ENCODE measurements around the gene ARFGEF3. TPM values are rescaled to one million over a fixed set of nuclear protein-coding genes. Genes with fewer than 3 reads are reported as not detected.
"Not testable (repeated sequence)": the region's sequence is repeated elsewhere in the genome, so short reads cannot be mapped to it uniquely, and the experiment has no call there.

Gene ARFGEF3
- polyA plus RNA-seq, 1 of the 3 experiments (the other 2 are of a cell fraction): not detected

- H3K36me3 ChIP-seq (replicated peaks in 1 of 2; ENCODE audit: control insufficient read depth in 1 of 2, insufficient read depth in 2 of 2, low read length in 1 of 2); H3K9ac ChIP-seq; H3K4me2 ChIP-seq; H3K4me3 ChIP-seq (ENCODE audit: low read depth in 2 of 2, low read length in 1 of 2); POLR2A ChIA-PET; H3K9me3 ChIP-seq; H3F3A ChIP-seq (replicated peaks; ENCODE audit: insufficient read depth); H4K20me1 ChIP-seq (ENCODE audit: insufficient read depth); H3K9me2 ChIP-seq; DNase-seq; H3K4me1 ChIP-seq (ENCODE audit: control insufficient read depth in 1 of 2, insufficient read depth in 2 of 2, low read depth in 1 of 2, low read length in 1 of 2); H3K79me2 ChIP-seq (ENCODE audit: insufficient read depth); H3K27ac ChIP-seq (ENCODE audit: low read depth in 2 of 2, low read length in 1 of 2); H3K27me3 ChIP-seq (ENCODE audit: insufficient read depth); H2AFZ ChIP-seq (ENCODE audit: low read depth): not testable (repeated sequence)
- 0% methylated on average over 1 of the region's 1 CpG for WGBS (ENCODE audit: low lambda C conversion rate)
- CTCF ChIA-PET: interaction anchor here (1.8 kb wide), 1 partner anchor 285 kb away, joined by 5 read pairs; the partner anchor contains the start of gene HEBP2
Observed at GRCh38 chr6:138119229-138119628, 42.5 kb upstream of the ARFGEF3 start.

- Histone ChIP-seq H3K79me2 (ENCODE audit: insufficient read depth) (no peaks in the 10 kb centered on the region), H4K20me1 (ENCODE audit: insufficient read depth) (no peaks in the 10 kb centered on the region), H3K9ac (no peak overlapping the region), H3K9me2 (no peaks in the 10 kb centered on the region), H3F3A (replicated peaks; ENCODE audit: insufficient read depth) (no peaks in the 10 kb centered on the region), H3K9me3 (no peaks in the 10 kb centered on the region), H3K4me1 (ENCODE audit: control insufficient read depth in 1 of 2, insufficient read depth in 2 of 2, low read depth in 1 of 2, low read length in 1 of 2) (no peaks in the 10 kb centered on the region), H3K36me3 (replicated peaks in 1 of 2; ENCODE audit: control insufficient read depth in 1 of 2, insufficient read depth in 2 of 2, low read length in 1 of 2) (no peaks in the 10 kb centered on the region), H2AFZ (ENCODE audit: low read depth) (no peak overlapping the region), H3K4me3 (ENCODE audit: low read depth in 2 of 2, low read length in 1 of 2) (no peak overlapping the region), H3K27me3 (ENCODE audit: insufficient read depth) (no peaks in the 10 kb centered on the region), H3K4me2 (no peak overlapping the region), H3K27ac (ENCODE audit: low read depth in 2 of 2, low read length in 1 of 2) (no peak overlapping the region)
- CTCF ChIA-PET: interaction anchor here (1.8 kb wide), 1 partner anchor 284 kb away, joined by 5 read pairs; the partner anchor contains the start of gene HEBP2
- POLR2A ChIA-PET: no interaction called here
- TF ChIP-seq FOXJ3 (CRISPR knock-in tag; IDR thresholded peaks at IDR 0.05) (no peak), NFIC (IDR thresholded peaks at IDR 0.05; ENCODE audit: borderline replicate concordance) (no peak), YY1 (IDR thresholded peaks at IDR 0.05; ENCODE audit: low read depth) (no peak), RCOR1 (IDR thresholded peaks at IDR 0.05; ENCODE audit: low read length) (no peak), RAD21 (IDR thresholded peaks at IDR 0.05; ENCODE audit: low read length) (no peak), SMC3 (IDR thresholded peaks at IDR 0.05; ENCODE audit: low read depth, low read length) (no peak), MXI1 (IDR thresholded peaks at IDR 0.05; ENCODE audit: low read depth, low read length) (no peak), EP300 (IDR thresholded peaks at IDR 0.05; ENCODE audit: borderline replicate concordance in 1 of 2, low read depth in 1 of 2, low read length in 1 of 2) (no peak)
- TF ChIP-seq, protein P1, sequence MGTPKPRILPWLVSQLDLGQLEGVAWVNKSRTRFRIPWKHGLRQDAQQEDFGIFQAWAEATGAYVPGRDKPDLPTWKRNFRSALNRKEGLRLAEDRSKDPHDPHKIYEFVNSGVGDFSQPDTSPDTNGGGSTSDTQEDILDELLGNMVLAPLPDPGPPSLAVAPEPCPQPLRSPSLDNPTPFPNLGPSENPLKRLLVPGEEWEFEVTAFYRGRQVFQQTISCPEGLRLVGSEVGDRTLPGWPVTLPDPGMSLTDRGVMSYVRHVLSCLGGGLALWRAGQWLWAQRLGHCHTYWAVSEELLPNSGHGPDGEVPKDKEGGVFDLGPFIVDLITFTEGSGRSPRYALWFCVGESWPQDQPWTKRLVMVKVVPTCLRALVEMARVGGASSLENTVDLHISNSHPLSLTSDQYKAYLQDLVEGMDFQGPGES (IDR thresholded peaks at IDR 0.05; ENCODE audit: low read depth, low read length): no peak
- no peak for DNase-seq
Observed at GRCh38 chr6:138119976-138120375, 41.8 kb upstream of the ARFGEF3 start.

GRCh38 chr6:138124096-138124495 is 37.6 kb upstream of the ARFGEF3 start:
- no peaks in the 10 kb centered on the region for H3K9me3 ChIP-seq
- H3K4me1 ChIP-seq (ENCODE audit: control insufficient read depth in 1 of 2, insufficient read depth in 2 of 2, low read depth in 1 of 2, low read length in 1 of 2): no peaks in the 10 kb centered on the region
- ChIA-PET CTCF (interaction anchor here (0.9 to 1.6 kb wide), 2 partner anchors 9 to 364 kb away, joined by 4 to 7 read pairs; no protein-coding TSS in a partner anchor), POLR2A (no interaction called here)
- H3K27ac ChIP-seq (ENCODE audit: low read depth in 2 of 2, low read length in 1 of 2): no peak overlapping the region
- no peaks in the 10 kb centered on the region for H3K79me2 ChIP-seq (ENCODE audit: insufficient read depth)
- no peak for DNase-seq
- no peak overlapping the region for H2AFZ ChIP-seq (ENCODE audit: low read depth)
- no peaks in the 10 kb centered on the region for H4K20me1 ChIP-seq (ENCODE audit: insufficient read depth)
- no peaks in the 10 kb centered on the region for H3K27me3 ChIP-seq (ENCODE audit: insufficient read depth)
- no peaks in the 10 kb centered on the region for H3F3A ChIP-seq (replicated peaks; ENCODE audit: insufficient read depth)
- WGBS (ENCODE audit: low lambda C conversion rate): under 1% methylated on average over 4 of the region's 4 CpGs
- no peaks in the 10 kb centered on the region for H3K36me3 ChIP-seq (replicated peaks in 1 of 2; ENCODE audit: control insufficient read depth in 1 of 2, insufficient read depth in 2 of 2, low read length in 1 of 2)
- H3K9me2 ChIP-seq: no peaks in the 10 kb centered on the region
- no peak overlapping the region for H3K4me3 ChIP-seq (ENCODE audit: low read depth in 2 of 2, low read length in 1 of 2)
- H3K9ac ChIP-seq: no peak overlapping the region
- H3K4me2 ChIP-seq: no peak overlapping the region
- no peak for TF ChIP-seq RCOR1 (IDR thresholded peaks at IDR 0.05; ENCODE audit: low read length)
- no peak for TF ChIP-seq TAF1 (IDR thresholded peaks at IDR 0.05; ENCODE audit: borderline replicate concordance, low read depth, low read length)
- TF ChIP-seq, protein P1 (IDR thresholded peaks at IDR 0.05; ENCODE audit: low read depth, low read length): no peak
- TF ChIP-seq YY1 (IDR thresholded peaks at IDR 0.05; ENCODE audit: low read depth): no peak
- TF ChIP-seq NFIC (IDR thresholded peaks at IDR 0.05; ENCODE audit: borderline replicate concordance): no peak
- no peak for TF ChIP-seq SIN3A (IDR thresholded peaks at IDR 0.05; ENCODE audit: borderline replicate concordance, low read depth, low read length)
- no peak for TF ChIP-seq POLR2AphosphoS5 (IDR thresholded peaks at IDR 0.05; ENCODE audit: low read depth, low read length)
- TF ChIP-seq, protein P2, sequence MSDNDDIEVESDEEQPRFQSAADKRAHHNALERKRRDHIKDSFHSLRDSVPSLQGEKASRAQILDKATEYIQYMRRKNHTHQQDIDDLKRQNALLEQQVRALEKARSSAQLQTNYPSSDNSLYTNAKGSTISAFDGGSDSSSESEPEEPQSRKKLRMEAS (IDR thresholded peaks at IDR 0.05; ENCODE audit: low read depth): no peak
- no peak for TF ChIP-seq FOXM1 (IDR thresholded peaks at IDR 0.05; ENCODE audit: low read depth)
- no peak for TF ChIP-seq FOXJ3 (CRISPR knock-in tag; IDR thresholded peaks at IDR 0.05)
- TF ChIP-seq NRF1 (IDR thresholded peaks at IDR 0.05; ENCODE audit: low read depth, low read length): no peak
- TF ChIP-seq REST (IDR thresholded peaks at IDR 0.05; ENCODE audit: low read depth, low read length): no peak
